GM10248 (cell line): ENCODE data around the gene EXD2.

Source experiments
- CTCF ChIA-PET: fragments of 300-600 bp; sonication (Branson Sonifier 250); formaldehyde crosslinking; extraction: SDS; loops from one replicate; lab custom pipeline; 2021; ENCODE audit warnings: antibody characterized with exemption; lab: Yijun Ruan, JAX
- POLR2A ChIA-PET: fragments of 350-650 bp; sonication (Branson Sonifier 250); formaldehyde crosslinking; extraction: SDS; loops from one replicate; lab custom pipeline; 2020; ENCODE audit warnings: antibody characterized with exemption; lab: Yijun Ruan, JAX
- DNase-seq: peaks from one replicate; pipeline ENCODE4 v3.0.0; 2012; ENCODE audit errors: extremely low spot score
- TF ChIP-seq, protein P1 (sequence below): IDR thresholded peaks from 2 replicates; pipeline ENCODE4 v1.5.1; 2012; ENCODE audit warnings: mild to moderate bottlenecking, low read depth; ENCODE audit errors: extremely low read depth, missing control alignments, control extremely low read depth

Gene EXD2

DNA sequence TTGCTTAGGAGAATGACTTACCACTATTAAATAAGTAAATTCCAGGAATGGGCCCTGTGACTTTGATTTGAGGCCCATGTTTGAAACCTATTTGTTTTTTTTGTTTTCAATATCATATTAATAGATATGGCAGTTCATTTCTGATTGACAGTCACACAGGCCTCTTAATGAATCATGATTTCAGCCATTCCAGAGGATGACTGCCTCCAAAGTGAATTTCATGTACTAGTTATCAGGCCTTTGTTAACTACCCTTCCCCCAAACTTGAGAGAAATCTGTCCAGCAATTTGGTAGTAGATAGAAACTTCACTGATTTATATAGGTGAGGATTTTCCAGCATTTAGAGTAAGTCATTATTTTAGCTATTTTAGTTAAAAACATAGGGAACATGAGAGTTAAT lies 42.8 kb downstream of the EXD2 start:
- TF ChIP-seq, protein P1, sequence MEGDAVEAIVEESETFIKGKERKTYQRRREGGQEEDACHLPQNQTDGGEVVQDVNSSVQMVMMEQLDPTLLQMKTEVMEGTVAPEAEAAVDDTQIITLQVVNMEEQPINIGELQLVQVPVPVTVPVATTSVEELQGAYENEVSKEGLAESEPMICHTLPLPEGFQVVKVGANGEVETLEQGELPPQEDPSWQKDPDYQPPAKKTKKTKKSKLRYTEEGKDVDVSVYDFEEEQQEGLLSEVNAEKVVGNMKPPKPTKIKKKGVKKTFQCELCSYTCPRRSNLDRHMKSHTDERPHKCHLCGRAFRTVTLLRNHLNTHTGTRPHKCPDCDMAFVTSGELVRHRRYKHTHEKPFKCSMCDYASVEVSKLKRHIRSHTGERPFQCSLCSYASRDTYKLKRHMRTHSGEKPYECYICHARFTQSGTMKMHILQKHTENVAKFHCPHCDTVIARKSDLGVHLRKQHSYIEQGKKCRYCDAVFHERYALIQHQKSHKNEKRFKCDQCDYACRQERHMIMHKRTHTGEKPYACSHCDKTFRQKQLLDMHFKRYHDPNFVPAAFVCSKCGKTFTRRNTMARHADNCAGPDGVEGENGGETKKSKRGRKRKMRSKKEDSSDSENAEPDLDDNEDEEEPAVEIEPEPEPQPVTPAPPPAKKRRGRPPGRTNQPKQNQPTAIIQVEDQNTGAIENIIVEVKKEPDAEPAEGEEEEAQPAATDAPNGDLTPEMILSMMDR, result no peak
- ChIA-PET CTCF (interaction anchor here (1.5 to 2.7 kb wide), 4 partner anchors 9 to 341 kb away, joined by 3 to 22 read pairs (median 5); partner anchors contain the start of gene CCDC177), POLR2A (no interaction called here)
- no peak for DNase-seq

- CTCF ChIA-PET, result interaction anchor here (1.0 to 2.4 kb wide), 7 partner anchors 10 to 339 kb away, joined by 3 to 6 read pairs (median 3); partner anchors contain the start of gene CCDC177
- POLR2A ChIA-PET, result no interaction called here
- DNase-seq, result no peak
- TF ChIP-seq, protein P1, result no peak
These were observed 44.4 kb downstream of the EXD2 start for GRCh38 chr14:69235708-69236107.

DNA sequence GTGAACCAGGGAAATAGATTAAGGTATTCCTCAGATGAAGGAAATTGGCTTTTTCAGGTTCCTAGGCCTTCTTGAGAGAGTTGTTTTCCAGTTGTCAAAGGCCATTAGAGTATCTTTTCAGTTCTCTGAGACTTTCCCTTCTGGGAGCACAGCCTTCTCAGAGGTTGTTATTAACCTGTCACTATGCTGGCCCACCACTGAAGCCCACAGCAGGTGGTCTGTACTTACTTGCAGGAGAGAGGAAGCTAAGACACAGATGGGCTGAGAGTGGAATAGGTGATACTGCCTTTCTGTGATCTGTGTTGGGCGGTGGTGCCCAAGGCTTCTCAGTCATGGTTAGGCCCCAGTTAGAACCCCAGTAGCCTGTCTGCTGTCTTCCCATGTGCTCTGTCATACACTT lies 45.8 kb downstream of the EXD2 start:
- no peak for DNase-seq
- TF ChIP-seq, protein P1, result no peak
- ChIA-PET POLR2A (no interaction called here), CTCF (interaction anchor here (1.2 kb wide), 1 partner anchor 10 kb away, joined by 3 read pairs; no protein-coding TSS in a partner anchor)

GRCh38 chr14:69237584-69237983 lies 46.3 kb downstream of the EXD2 start:
- POLR2A ChIA-PET, result no interaction called here
- TF ChIP-seq, protein P1, result no peak
- DNase-seq, result no peak
- CTCF ChIA-PET, result interaction anchor here (1.2 kb wide), 1 partner anchor 10 kb away, joined by 3 read pairs; no protein-coding TSS in a partner anchor

GRCh38 chr14:69238883-69239282 lies 47.6 kb downstream of the EXD2 start:
- CTCF ChIA-PET, result interaction anchor here (1.4 kb wide), 1 partner anchor 333 kb away, joined by 4 read pairs; no protein-coding TSS in a partner anchor

DNA sequence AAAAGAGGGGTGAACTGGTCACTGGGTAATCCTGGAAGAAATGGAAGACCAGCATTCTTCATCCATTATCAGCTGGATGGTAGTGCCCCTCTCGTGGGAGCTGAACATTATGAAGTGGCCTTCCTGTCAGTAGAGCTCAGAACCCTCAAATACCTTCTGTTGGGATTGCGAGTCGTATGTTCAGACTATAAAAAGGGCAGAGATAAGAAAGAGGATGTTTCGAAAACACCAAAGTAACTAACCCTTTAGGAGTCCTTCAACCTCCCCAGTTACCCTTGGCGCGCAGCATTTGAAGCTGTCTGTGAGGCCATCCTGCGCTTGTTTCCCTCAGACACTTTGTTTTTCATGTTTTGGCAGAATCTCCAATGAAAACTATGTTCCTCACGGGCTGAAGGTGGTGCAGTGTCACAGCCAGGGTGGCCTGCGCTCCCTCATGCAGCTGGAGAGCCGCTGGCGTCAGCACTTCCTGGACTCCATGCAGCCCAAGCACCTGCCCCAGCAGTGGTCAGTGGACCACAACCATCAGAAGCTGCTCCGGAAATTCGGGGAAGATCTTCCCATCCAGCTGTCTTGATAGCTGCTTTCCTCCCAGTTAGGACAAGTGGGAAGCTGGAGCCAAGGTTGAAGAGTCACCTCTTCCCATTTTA lies 49.4 kb downstream of the EXD2 start:
- POLR2A ChIA-PET, result no interaction called here
- CTCF ChIA-PET, result interaction anchor here (1.8 to 4.1 kb wide), 4 partner anchors 111 to 334 kb away, joined by 7 to 80 read pairs (median 26); partner anchors contain the start of gene CCDC177
- TF ChIP-seq, protein P1, result no peak
- DNase-seq, result no peak

More at GRCh38 chr14:69238883-69239282, 47.6 kb downstream of the EXD2 start:
- DNase-seq, result no peak
- POLR2A ChIA-PET, result no interaction called here
- TF ChIP-seq, protein P1, result no peak
